Activated T-cell treated with anti-CD3 and anti-CD28 coated beads, Interleukin-2, amount 50 U/mL, for 1 hour (primary cell): Measurements from ENCODE around the gene FABP7.

ENCODE experiments used
- DNase-seq: peaks from one replicate; pipeline ENCODE4 v3.0.0-alpha.2; 2020

FABP7 gene

GRCh38 chr6:122766256-122766655, 13.3 kb upstream of the FABP7 start:
- DNase-seq, result no peak

DNA sequence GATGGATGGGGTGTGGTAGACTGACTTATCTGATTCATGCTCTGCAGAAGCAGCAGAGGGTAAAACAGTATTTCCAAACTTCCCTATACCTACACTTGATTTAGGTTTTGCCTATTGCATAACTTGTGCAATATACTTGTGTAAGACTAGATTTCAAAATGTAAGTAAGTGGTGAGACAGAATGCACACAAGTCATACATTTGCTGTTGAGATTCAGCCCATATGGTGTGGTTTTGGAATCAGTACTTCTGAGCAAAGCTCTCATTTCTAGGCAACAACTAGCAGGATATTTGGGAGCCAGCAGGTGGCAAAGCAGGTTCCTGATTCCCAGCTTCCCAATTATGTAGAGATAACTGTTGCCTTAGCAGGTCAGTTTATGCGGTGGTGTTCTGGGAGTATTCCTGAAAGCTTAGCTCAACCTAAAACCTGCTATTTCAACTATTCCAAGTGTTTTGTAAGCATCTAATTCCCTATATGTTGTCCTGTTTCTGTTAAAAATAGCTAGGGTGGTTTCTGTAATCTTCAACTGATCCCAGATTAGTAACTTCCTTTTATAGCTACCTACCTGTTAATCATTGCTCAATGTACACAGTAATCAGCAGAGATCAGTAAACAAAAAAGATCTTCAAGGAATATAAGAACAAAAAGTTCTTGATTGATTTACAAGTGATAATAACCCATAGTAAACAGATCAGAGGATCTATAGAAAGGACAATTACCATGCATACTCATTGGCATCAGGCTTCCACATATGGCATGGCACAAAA, 8.5 kb upstream of the FABP7 start:
- no peak for DNase-seq

DNA sequence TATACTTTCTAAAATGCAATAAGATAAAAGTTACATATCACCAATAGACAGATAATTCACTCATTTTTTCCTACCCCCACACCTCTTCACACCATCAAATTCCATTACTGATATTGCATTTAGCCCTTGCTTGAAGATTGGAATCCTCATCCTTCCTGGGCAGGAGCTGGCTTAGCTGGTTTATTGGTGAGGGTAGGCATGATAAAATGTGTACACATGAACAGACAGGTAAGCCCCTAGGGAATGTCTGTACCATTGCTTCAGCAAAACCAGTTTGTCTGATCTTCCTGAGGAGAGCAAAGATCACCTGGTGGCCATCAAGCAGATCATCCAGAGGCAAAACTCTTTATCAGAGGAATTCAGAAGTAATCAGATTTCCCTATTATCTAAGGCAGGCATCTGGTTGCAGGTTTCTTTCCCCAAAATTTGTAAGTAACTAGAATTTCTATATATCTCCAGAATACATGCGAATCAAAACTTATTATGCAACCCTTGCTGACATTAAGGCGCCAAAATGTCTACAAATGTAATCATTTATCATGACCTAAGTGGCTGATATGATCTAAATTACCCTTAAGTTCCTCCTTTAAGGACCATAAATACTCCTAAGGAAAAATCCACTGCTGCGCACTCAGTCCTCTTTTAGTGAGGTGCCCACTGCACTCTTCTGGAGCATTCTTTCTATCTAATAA, 6.6 kb upstream of the FABP7 start:
- no peak for DNase-seq

GRCh38 chr6:122775975-122776374, 3.5 kb upstream of the FABP7 start:
- no peak for DNase-seq

GRCh38 chr6:122778302-122778701, 1.2 kb upstream of the FABP7 start:
- no peak for DNase-seq

DNA sequence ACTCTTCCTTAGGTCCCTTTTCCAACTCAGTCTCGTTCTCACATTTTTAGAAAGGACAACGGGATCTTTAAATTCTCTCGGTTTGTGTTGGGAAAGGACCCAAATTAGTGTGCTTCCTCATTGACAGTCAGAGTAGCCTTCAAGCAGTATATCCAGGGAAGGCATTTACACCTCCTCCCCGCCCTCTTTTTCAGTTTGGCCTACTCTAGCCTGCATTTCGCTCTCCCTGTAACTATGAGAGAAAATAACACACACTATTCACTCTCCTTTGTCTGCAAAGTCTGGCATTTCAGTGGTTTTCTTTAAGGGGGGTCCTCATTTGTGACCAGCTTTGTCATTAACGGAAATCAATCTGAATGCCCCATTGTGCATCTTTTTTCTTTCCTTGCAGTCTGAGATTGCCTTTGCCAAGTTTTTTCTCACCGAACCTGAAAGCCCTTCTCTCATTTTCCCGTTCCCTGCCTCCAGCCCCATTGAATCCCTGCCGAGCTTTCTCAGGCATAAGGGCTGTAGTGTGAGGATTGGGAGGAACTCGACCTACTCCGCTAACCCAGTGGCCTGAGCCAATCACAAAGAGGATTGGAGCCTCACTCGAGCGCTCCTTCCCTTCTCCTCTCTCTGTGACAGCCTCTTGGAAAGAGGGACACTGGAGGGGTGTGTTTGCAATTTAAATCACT, 393 bp upstream of the FABP7 start:
- DNase-seq, result no peak

DNA sequence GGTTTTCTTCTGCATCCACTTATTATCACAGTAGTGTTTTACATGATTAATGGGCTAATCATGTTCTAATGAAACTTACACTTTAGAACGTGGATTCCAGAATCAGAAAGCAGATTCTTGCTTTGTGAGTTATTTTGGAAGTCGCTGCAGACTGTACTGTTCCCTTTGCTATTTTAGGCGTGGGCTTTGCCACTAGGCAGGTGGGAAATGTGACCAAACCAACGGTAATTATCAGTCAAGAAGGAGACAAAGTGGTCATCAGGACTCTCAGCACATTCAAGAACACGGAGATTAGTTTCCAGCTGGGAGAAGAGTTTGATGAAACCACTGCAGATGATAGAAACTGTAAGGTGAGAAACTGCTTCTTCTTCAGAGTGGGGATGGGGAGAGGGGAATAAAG, 598 bp downstream of the FABP7 start:
- DNase-seq, result no peak

DNA sequence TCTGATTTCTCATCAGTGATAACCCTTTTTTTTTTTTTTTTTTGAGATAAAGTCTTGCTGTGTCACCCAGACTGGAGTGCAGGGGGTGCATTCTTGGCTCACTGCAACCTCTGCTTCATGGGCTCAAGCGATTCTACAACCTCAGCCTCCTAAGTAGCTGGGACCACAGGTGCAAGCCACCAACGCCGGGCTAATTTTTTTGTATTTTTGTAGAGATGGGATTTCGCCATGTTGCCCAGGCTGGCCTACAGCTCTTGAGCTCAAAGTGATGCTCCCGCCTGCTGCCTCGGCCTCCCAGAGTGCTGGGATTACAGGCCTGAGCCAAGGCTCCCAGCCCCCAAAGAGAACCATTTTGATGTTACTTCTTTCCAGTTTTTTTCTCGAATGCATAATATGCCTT, 2.2 kb downstream of the FABP7 start:
- no peak for DNase-seq

DNA sequence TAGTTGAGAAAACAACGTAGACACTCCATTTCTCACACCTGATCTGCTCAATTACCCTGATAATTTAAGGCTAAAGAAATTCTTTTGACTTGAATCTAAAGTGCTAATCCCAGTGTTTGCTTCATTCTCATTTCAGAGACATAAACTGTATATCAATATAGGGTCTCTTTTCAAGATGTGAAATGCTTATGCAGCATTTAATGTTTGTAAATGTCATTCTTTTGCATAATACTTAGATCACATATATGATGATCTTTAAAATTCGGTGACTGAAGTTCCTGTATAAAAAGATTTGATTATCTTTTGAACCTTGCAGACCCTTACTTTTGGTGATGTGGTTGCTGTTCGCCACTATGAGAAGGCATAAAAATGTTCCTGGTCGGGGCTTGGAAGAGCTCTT, 3.9 kb downstream of the FABP7 start:
- no peak for DNase-seq

DNA sequence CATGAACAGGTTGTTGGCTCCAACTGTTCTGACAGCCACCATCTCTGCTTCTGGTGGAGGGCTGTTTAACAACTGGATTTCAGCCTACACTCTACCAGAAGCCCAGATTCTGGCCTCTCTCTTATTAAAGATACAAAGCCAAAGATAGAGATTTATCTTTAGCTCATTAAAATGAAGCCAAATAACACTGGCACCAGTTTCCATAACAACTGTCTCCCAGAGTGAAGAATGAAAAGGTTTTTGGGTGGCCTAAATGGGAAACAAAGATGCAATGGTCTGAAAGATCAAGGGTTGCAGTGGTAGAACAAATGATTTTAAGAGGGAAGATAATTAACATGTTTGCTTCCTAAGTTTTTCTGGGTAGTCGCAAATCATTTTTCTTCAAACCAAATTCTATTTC, 6.4 kb downstream of the FABP7 start:
- no peak for DNase-seq

DNA sequence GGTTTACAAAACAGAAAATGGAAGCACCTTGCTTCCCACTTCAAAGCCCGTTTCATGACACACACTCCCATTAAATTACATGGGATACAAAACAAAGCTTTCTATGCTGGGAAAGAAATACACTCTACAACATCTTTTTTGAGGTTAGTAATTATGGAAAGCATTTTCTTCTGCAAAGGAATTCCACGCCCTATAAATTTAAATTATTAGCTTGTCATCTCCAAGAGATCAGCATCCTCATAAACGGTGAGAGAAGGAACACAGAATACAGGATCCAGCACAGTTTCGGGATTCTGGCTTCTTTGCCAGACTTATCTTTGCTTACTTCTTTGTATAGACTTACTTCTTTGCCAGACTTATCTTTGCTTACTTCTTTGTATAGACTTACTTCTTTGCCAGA, 8.2 kb downstream of the FABP7 start:
- no peak for DNase-seq

DNA sequence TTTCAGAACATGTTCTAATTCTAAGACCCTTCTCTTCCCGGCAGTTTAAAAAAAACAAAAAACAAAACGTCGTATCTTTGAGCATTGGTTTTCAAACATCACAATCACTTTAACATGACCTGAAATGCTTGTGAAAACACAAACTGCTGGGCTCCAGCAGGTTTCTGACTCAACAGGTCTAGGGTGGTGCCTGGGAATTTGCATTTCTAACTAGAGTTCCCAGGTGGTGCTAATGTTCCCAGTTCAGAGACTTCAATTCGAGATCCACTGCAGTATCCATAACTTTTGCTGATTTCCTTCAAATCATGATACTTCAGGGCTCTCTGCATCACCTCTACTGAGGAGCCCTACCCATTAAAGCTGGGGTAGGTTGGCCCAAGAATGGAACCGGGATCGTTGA, 8.7 kb downstream of the FABP7 start:
- no peak for DNase-seq

DNA sequence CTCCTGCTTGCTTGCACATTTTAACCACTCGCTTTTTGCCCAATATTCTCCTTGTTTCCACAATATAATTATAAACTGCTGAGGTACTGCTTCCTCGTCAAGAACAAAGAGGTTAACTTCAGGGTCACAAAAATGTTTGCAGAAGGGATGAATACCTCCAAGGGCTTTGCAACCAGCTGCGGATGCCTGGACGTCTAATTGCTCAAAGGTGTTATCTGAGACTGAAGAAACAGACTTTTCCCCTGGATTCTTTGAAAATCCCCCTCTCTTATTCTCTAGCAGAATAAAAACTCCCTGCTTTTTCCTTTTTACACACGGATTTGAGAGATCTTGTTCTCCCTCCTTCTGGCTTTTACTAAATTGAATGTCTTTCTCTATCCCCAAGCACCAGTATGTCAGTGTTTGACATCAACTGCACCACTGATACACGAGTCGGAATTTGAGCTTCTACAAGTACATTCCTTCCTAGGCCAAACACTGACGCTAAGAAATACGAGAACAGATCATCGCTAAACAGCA, 9.2 kb downstream of the FABP7 start:
- DNase-seq, result no peak

DNA sequence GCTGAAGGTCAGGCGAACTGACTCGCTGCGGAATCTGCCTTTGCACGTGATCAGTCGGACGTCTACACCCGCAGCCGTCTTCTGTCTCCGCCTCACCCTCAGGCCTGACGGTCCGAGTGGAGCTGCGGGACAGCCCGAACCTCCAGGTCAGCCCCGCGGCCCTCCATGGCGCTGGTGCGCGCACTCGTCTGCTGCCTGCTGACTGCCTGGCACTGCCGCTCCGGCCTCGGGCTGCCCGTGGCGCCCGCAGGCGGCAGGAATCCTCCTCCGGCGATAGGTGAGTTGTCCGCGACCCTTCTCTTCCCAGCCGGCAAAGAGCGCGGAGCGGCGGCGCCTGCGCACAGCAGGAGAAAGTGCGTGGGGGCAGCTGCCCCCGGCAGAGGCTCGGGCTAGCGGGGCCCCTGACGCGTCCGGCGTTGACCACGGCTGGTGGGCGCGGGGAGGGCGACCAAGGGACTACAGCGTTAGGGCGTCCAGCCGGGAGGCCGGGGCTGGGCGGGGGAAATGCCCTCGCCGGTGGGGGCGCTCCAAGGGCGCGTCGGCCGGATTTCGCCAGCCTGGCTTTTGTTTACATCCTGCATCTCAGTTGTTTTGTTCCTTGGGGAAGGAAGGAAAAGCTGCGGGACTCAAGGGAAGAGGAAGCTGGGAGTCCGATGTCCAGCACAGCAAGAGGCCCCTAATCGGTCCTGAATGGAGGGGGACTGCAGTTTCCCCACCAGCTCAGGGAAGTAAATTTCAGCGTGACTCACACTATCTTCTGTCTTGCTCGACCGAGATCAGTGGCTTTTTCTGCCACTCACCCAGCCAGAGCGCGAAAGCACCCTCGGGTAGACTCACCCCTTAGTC, 9.9 kb downstream of the FABP7 start, which contains the start of gene SMPDL3A:
SMPDL3A (plus strand) TSS at position 77 of the 846 bp plus-strand sequence; CDS start at position 166, 89 bp downstream.
- DNase-seq, result peak; percentile 18

- no peak for DNase-seq
These were observed 10.5 kb downstream of the FABP7 start for GRCh38 chr6:122790028-122790422.

DNA sequence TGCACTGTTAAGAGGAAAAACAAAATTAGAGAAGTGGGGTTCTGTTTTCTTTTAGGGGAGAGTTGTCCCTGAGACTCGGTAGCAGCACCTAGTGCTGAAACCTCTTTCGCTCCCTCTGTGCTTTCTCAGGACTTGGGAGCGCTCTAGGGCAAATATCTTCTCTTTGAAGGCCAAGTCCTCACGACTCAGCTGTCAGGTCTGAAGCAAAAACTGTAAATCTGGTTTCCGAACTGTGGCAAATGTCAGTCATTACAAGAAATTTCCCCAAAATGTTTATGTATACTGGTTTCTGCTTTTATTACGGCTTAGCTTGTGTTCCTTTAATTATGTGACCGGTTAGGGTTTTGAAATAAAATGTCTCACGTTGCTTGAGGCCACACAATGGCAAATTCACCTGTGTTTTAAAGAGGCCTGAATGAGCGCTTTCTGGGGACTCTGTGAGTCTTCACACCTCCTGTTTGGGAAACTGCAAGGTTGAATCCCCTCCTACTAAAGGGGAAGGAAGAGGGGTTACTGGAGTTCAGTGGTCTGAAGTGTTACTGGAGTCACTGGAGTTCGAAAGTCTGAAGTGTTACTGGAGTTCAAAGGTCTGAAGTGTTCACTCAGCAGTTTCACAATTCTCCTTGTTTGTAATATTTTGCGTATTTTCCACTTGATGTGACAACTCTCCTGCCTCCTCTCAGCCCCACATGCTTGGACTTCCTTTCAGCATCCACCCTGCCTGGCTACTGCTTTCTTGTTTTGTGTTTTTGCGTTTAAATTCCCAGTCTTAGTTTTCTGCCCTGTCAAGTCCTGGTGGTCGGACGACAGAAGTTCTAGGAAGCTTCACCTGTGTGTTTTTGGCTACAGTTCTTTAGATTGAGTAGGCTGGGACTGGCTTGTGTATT, 11.2 kb downstream of the FABP7 start:
- no peak for DNase-seq

GRCh38 chr6:122791310-122791679, 11.8 kb downstream of the FABP7 start:
- DNase-seq, result no peak

DNA sequence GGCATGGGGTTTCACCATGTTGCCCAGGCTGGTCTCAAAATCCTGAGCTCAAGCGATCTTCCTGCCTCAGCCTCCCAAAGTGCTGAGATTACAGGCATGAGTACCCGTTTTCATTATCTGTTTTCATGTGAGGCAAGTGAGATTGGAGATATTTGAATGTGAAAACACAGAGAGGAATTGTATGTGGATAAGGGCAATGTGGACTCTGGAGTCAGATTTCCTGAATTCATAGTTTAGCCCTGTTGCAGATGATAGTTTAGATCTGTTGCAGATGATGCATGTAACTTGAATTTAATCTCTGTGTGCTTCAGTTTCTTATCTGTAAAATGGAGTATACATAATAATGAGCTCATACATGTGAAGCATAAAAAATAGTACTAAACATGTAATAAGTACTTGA, 13.2 kb downstream of the FABP7 start:
- DNase-seq, result no peak

DNA sequence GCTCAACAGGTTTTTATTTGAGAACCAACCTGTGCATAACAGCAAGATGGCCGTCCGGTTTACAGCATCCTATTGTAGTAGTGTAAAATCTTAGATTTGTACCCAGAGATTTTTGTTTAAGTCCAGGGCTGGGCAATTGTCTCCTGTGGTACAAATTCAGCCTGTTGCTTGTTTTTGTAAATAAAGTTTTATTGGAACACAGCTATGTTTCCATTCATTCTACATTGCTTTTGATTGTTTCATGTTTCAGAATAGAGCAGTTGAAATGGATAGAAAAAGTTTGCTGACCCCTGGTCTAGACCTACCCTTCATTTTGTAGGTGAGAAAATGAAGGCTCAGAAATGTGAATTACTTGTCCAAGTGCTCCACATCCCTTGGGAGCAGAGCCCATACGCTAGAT, 18.0 kb downstream of the FABP7 start:
- DNase-seq, result no peak

DNA sequence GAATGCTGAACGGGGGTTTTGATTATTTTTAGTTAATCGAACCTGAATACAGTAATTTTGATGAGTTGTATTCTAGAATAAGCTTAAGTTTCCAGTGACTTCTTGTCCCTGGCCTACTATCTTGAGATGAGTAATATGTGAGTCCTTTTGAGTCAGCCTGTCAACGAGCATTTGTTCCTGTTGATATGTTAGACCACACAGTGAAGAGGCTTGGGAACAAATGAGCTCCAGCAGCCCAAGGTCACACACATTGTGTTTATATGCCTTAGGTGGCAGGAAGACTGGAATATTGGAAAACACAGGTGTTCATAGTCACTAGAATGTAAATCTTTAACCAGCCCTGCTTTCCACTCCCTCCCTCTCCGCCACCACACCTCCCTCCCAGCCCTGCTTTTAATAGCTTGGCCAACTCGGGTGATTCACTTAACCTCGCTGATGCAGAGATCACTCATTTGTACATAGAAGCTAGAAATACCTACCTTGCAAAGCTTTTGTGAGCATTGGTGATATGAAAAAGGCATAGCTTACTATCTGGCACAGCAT, 18.7 kb downstream of the FABP7 start:
- DNase-seq, result no peak

- DNase-seq, result no peak
These were observed 19.7 kb downstream of the FABP7 start for GRCh38 chr6:122799140-122799745.
